Mesendoderm (in vitro differentiated cells): ENCODE results near the gene PLGLB2. TPM values are rescaled to one million over a fixed set of nuclear protein-coding genes. Genes with fewer than 3 reads are reported as not detected.
"Not testable (repeated sequence)": the region's sequence is repeated elsewhere in the genome, so short reads cannot be mapped to it uniquely, and the experiment has no call there.

Experiments
- DNase-seq: peaks from one replicate; pipeline ENCODE4 v3.0.0; 2013
- H2AK5ac ChIP-seq: 2 replicates; pipeline ENCODE4 v1.6.1; 2013; ENCODE audit warnings: low read length, inconsistent platforms
- H2BK120ac ChIP-seq: 2 replicates; pipeline ENCODE4 v1.6.1; 2013; ENCODE audit warnings: low read depth, mild to moderate bottlenecking, low read length, moderate library complexity, mixed read lengths
- H2BK15ac ChIP-seq: replicated peaks from 2 replicates; pipeline ENCODE4 v1.6.1; 2013; ENCODE audit warnings: low read depth, mild to moderate bottlenecking, moderate library complexity
- H2BK5ac ChIP-seq: 2 replicates; pipeline ENCODE4 v1.6.1; 2013; ENCODE audit warnings: low read length, inconsistent platforms
- H3K18ac ChIP-seq: 2 replicates; pipeline ENCODE4 v1.6.1; 2013; ENCODE audit warnings: mild to moderate bottlenecking, low read length, mixed read lengths
- H3K23ac ChIP-seq: one replicate; pipeline ENCODE4 v1.6.1; 2013; ENCODE audit warnings: low read length
- H3K27ac ChIP-seq: 2 replicates; pipeline ENCODE4 v1.5.1; 2013; ENCODE audit warnings: low read depth, mild to moderate bottlenecking, inconsistent platforms, low read length, moderate library complexity
- H3K27me3 ChIP-seq: 2 replicates; pipeline ENCODE4 v1.6.1; 2013; ENCODE audit warnings: low read length, control low read depth, mild to moderate bottlenecking, inconsistent platforms; ENCODE audit not compliant: insufficient read depth, poor library complexity
- H3K36me3 ChIP-seq: 2 replicates; pipeline ENCODE4 v1.6.1; 2013; ENCODE audit warnings: low read length, inconsistent platforms; ENCODE audit not compliant: control insufficient read depth, insufficient read depth
- H3K4ac ChIP-seq: one replicate; pipeline ENCODE4 v1.6.1; 2013; ENCODE audit warnings: low read depth, mild to moderate bottlenecking, low read length, moderate library complexity
- H3K4me1 ChIP-seq: 2 replicates; pipeline ENCODE4 v1.6.1; 2013; ENCODE audit warnings: low read depth, low read length, inconsistent platforms; ENCODE audit not compliant: control insufficient read depth
- H3K4me2 ChIP-seq: 2 replicates; pipeline ENCODE4 v1.6.1; 2013; ENCODE audit warnings: low read length
- H3K4me3 ChIP-seq: 2 replicates; pipeline ENCODE4 v1.5.1; 2013; ENCODE audit warnings: mild to moderate bottlenecking, low read length
- H3K56ac ChIP-seq: one replicate; pipeline ENCODE4 v1.6.1; 2013; ENCODE audit warnings: low read length
- H3K79me1 ChIP-seq: 2 replicates; pipeline ENCODE4 v1.6.1; 2013; ENCODE audit warnings: low read length, inconsistent platforms
- H3K79me2 ChIP-seq: 2 replicates; pipeline ENCODE4 v1.6.1; 2013; ENCODE audit warnings: mild to moderate bottlenecking, low read length; ENCODE audit not compliant: control insufficient read depth, insufficient read depth
- H3K9ac ChIP-seq: 2 replicates; pipeline ENCODE4 v1.6.1; 2013; ENCODE audit warnings: low read length, inconsistent platforms
- H4K5ac ChIP-seq: one replicate; pipeline ENCODE4 v1.6.1; 2013; ENCODE audit warnings: low read length
- H4K8ac ChIP-seq: one replicate; pipeline ENCODE4 v1.6.1; 2013; ENCODE audit warnings: low read depth, mild to moderate bottlenecking, control low read depth, low read length, moderate library complexity
- WGBS: extraction: QIAGEN DNeasy Blood & Tissue Kit; methylation state at CpG from one replicate; pipeline ENCODE4 v1.1.7; 2013; ENCODE audit warnings: low lambda C conversion rate, missing lambda C conversion rate; ENCODE audit not compliant: insufficient coverage; ENCODE audit errors: extremely low coverage; 5-methylcytosine and 5-hydroxymethylcytosine counted together
- polyA plus RNA-seq, 2 experiments: library from polyadenylated mRNA; stranded (reverse); fragments of 200-250 nt; gene quantifications; one replicate each; pipeline ENCODE4 v1.2.3, GENCODE V29; 2013

The PLGLB2 gene
- polyA plus RNA-seq (2013, experiment 1 of 2), result 0.10 TPM
- polyA plus RNA-seq (2013, experiment 2 of 2), result 0.06 TPM

DNA sequence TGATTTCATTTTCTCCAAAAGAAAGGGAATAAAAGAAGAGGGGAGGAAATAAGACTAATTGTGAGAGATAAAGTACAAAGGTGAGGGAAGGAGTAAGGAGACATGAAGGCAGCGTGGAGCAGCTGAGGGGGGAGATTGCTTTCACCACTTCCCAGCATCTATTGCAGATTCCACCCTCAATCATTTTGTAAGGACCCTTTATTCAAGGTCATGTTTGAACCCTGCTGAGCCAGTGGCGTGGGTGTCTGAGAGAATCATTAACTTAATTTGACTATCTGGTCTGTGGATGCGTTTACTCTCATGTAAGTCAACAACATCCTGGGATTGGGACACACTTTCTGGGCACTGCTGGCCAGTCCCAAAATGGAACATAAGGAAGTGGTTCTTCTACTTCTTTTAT, at the start of gene PLGLB2:
PLGLB2 (plus strand) TSS at position 297 of the 400 bp plus-strand sequence; CDS start at position 364, 67 bp downstream.
- H3K18ac ChIP-seq, H3K27ac ChIP-seq, H3K23ac ChIP-seq, H3K27me3 ChIP-seq, H3K56ac ChIP-seq, H3K4ac ChIP-seq, H3K79me2 ChIP-seq, H3K36me3 ChIP-seq, H2BK15ac ChIP-seq, H2AK5ac ChIP-seq, H3K4me2 ChIP-seq, H3K9ac ChIP-seq, H2BK120ac ChIP-seq, H3K4me3 ChIP-seq, H3K79me1 ChIP-seq, H4K8ac ChIP-seq, H2BK5ac ChIP-seq, H4K5ac ChIP-seq, H3K4me1 ChIP-seq, DNase-seq: not testable (repeated sequence)
- no CpG with 5 or more reads among the region's 3 CpGs for WGBS

DNA sequence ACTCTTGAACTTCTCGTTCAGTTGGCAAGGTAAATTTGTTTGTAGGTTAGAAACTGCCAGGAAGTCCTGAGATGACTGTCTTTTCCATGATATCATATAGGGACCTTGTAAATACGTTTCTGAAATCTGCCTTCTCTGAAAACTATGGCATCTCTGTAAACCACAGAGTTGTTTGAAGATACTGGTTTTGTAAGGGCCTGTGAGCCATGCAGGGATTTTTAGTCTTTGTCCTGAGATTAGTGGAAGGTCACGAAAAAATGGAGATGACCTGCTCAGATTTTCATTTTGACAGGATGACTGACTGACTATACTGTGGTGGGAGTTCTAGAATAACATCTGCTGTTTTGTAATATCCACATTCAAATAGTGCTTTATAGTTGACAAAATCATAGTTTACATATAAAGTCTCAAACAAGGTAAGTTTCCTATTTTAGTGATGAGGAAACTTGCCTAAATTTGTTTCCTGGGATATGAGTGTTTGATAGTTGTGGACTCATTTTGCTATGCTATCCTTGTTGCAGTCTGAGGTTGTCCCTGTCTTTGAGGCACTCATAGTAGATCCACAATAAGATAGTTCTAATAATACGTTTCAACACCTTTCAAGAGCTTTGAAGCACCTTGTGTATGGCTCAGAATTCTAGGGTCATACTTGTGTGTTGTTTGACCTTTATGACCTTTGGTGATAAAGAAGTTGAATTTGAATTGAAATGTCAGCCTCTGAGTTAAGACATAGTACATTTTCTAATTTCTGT, 43.1 kb upstream of the PLGLB2 start:
- not testable (repeated sequence) for H3K9ac ChIP-seq, H3K36me3 ChIP-seq, H2AK5ac ChIP-seq, H3K79me2 ChIP-seq, H3K23ac ChIP-seq, H2BK5ac ChIP-seq, H4K8ac ChIP-seq, H3K56ac ChIP-seq, H3K18ac ChIP-seq, H4K5ac ChIP-seq, H3K79me1 ChIP-seq, H3K4me2 ChIP-seq, H3K4me1 ChIP-seq, H3K4ac ChIP-seq, H3K27ac ChIP-seq, DNase-seq, H3K4me3 ChIP-seq, H2BK15ac ChIP-seq, H3K27me3 ChIP-seq, H2BK120ac ChIP-seq
- WGBS, result no CpG with 5 or more reads among the region's 4 CpGs

DNA sequence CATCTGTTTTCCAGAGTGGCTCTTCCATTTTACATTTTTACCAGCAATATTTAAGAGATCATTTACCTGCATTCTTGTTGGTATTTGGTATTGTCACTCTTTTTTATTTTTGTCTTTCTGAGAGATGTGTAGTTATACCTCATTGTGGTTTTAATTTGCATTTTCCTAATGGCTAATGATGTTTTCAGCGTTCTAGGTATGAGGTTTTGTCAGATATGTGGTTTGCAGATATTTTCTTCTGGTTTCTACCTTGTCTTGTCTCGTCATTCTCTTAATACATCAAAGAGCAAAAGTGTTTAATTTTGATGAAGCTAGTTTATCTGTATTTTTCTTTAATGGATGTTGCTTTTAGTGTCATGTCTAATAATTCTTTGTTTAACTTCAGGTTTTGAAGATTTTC, 39.5 kb upstream of the PLGLB2 start:
- H2BK120ac ChIP-seq, H2BK15ac ChIP-seq, H3K4me3 ChIP-seq, H2BK5ac ChIP-seq, H3K18ac ChIP-seq, H3K4me1 ChIP-seq, H3K27ac ChIP-seq, H3K4me2 ChIP-seq, H3K27me3 ChIP-seq, H2AK5ac ChIP-seq, DNase-seq, H4K5ac ChIP-seq, H3K56ac ChIP-seq, H3K79me1 ChIP-seq, H3K9ac ChIP-seq, H3K79me2 ChIP-seq, H3K4ac ChIP-seq, H3K36me3 ChIP-seq, H4K8ac ChIP-seq, H3K23ac ChIP-seq: not testable (repeated sequence)
- no CpG with 5 or more reads among the region's 2 CpGs for WGBS

DNA sequence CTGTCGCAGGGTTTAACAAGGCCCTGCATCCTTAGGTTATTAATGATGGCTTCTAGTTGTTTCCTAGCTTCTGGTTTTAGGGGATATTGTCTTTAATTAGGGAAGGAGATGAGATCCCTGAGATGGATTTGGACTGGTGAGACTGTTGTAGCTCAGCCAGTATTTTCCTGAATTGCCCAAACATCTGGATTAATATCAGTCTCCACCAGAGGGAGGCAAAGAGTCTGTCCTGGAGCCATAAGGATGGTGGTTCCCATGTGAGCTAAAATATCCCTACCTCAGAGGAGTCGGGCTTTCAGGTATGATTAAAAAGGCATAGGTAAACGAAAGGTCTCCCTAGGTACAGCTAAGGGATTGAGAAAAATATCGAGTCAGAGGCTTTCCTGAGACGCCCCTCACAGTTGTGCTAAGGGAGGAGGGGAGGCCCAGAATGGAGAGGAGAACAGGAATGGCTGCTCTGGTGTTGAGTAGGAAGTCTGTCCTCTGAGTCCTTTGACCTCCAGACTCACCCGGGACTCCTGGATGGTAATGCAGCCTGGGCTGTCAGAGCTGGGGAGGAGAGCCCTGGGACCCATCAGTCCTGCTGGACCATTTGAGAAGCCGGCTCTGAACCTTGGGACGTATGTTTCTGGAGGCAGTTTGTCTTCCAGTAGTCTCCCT, 19.8 kb upstream of the PLGLB2 start:
- not testable (repeated sequence) for H3K27me3 ChIP-seq, H3K36me3 ChIP-seq, H2BK15ac ChIP-seq, DNase-seq, H3K4me1 ChIP-seq, H3K56ac ChIP-seq, H3K9ac ChIP-seq, H3K79me1 ChIP-seq, H2BK120ac ChIP-seq, H3K4me3 ChIP-seq, H3K79me2 ChIP-seq, H2BK5ac ChIP-seq, H3K4me2 ChIP-seq, H3K27ac ChIP-seq, H3K23ac ChIP-seq, H3K18ac ChIP-seq, H3K4ac ChIP-seq, H4K5ac ChIP-seq, H4K8ac ChIP-seq, H2AK5ac ChIP-seq
- no CpG with 5 or more reads among the region's 8 CpGs for WGBS

DNA sequence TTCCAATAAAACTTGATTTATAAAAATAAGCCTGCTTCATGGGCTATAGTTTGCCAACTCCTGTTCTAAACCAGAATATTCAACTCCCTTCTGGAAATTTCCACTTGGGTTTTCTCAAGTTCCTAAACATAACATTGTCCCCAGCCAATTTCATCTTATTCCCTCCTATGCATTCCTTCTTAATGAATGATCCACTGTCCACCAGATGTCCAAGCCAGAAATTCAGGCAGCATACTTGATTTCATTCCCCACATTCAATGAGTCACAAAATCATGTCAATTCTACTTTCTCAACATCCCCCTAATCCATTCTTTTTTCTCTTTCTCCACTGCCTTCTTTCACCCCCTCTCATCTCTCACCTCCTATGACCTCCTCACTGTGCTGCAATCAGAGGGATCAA, 7.0 kb upstream of the PLGLB2 start:
- not testable (repeated sequence) for H3K4me3 ChIP-seq, H4K5ac ChIP-seq, H3K4me1 ChIP-seq, DNase-seq, H2AK5ac ChIP-seq, H3K27me3 ChIP-seq, H3K79me1 ChIP-seq, H3K9ac ChIP-seq, H3K56ac ChIP-seq, H2BK15ac ChIP-seq, H2BK120ac ChIP-seq, H3K4ac ChIP-seq, H3K27ac ChIP-seq, H4K8ac ChIP-seq, H3K18ac ChIP-seq, H3K23ac ChIP-seq, H2BK5ac ChIP-seq, H3K36me3 ChIP-seq, H3K79me2 ChIP-seq, H3K4me2 ChIP-seq
